Thymus (tissue), 11 donors: ENCODE measurements around the gene PKIB. TPM values are rescaled to one million over a fixed set of nuclear protein-coding genes. Genes with fewer than 3 reads are reported as not detected.
"Not testable (repeated sequence)": the region's sequence is repeated elsewhere in the genome, so short reads cannot be mapped to it uniquely, and the experiment has no call there.

Experiments used
- DNase-seq, 9 donors: peaks; one replicate each; pipeline ENCODE4 v3.0.0-alpha.2; 2013; ENCODE audit warnings: low spot score in 9 of 9, low read depth in 6 of 9, missing footprints in 1 of 9
- H3K27ac ChIP-seq, 2 donors: one replicate each; pipeline ENCODE4 v1.5.1; 2013; ENCODE audit warnings: control low read depth in 1 of 2, low read depth in 1 of 2, low read length in 1 of 2, mild to moderate bottlenecking in 1 of 2, moderate library complexity in 1 of 2
- H3K27me3 ChIP-seq, 2 donors: one replicate each; pipeline ENCODE4 v1.5.1; 2013; ENCODE audit warnings: low read length in 1 of 2; ENCODE audit not compliant: control insufficient read depth in 2 of 2, insufficient read depth in 1 of 2
- H3K36me3 ChIP-seq, 2 donors: one replicate each; pipeline ENCODE4 v1.5.1; 2013; ENCODE audit warnings: low read length in 1 of 2, mild to moderate bottlenecking in 1 of 2, moderate library complexity in 1 of 2; ENCODE audit not compliant: control insufficient read depth in 2 of 2, insufficient read depth in 2 of 2
- H3K4me1 ChIP-seq, 2 donors: one replicate each; pipeline ENCODE4 v1.5.1; 2013; ENCODE audit warnings: low read length in 2 of 2; ENCODE audit not compliant: control insufficient read depth in 2 of 2, insufficient read depth in 2 of 2
- H3K4me3 ChIP-seq, 2 donors: one replicate each; pipeline ENCODE4 v1.5.1; 2013; ENCODE audit warnings: low read length in 2 of 2, control low read depth in 1 of 2, mild to moderate bottlenecking in 1 of 2
- H3K9me3 ChIP-seq, 2 donors: one replicate each; pipeline ENCODE4 v1.5.1; 2013; ENCODE audit warnings: low read length in 1 of 2, mild to moderate bottlenecking in 1 of 2; ENCODE audit not compliant: control insufficient read depth in 2 of 2, insufficient read depth in 1 of 2
- WGBS: extraction: QIAGEN DNeasy Blood & Tissue Kit; methylation state at CpG from one replicate; pipeline ENCODE4 v1.1.7; 2013; 5-methylcytosine and 5-hydroxymethylcytosine counted together
- polyA plus RNA-seq: library from polyadenylated mRNA; stranded (reverse); fragments of 200-250 nt; gene quantifications from one replicate; pipeline ENCODE4 v1.2.3, GENCODE V29; 2013
- total RNA-seq: library from RNA; stranded (reverse); fragments of 120-200 nt; gene quantifications from one replicate; pipeline ENCODE4 v1.2.4, GENCODE V29; 2013
- donor health status: healthy.

The PKIB gene
- total and polyA plus RNA-seq, 2 donors, result 7.0 to 8.0 TPM

GRCh38 chr6:122733259-122733658 lies 123.1 kb downstream of the PKIB start:
- Histone ChIP-seq H3K36me3 (no peaks in the 10 kb centered on the region), H3K4me1 (no peaks in the 10 kb centered on the region), H3K4me3 (no peak overlapping the region), H3K27ac (no peak overlapping the region), H3K9me3 (no peaks in the 10 kb centered on the region), H3K27me3 (no peaks in the 10 kb centered on the region)
- no peak for DNase-seq
- WGBS, result 76% methylated on average over 4 of the region's 4 CpGs

- H3K27ac ChIP-seq, result peak overlapping the region in 1 of 2 donors; percentile 0
- no peaks in the 10 kb centered on the region for H3K4me1 ChIP-seq
- DNase-seq, result no peak
- H3K36me3 ChIP-seq, result no peaks in the 10 kb centered on the region
- no peak overlapping the region for H3K4me3 ChIP-seq
- H3K9me3 ChIP-seq, result no peaks in the 10 kb centered on the region
- whole genome bisulfite sequencing, result 82% methylated on average over 10 of the region's 10 CpGs
- no peaks in the 10 kb centered on the region for H3K27me3 ChIP-seq
Observed at GRCh38 chr6:122734529-122735395, 124.6 kb downstream of the PKIB start.

- 85% methylated on average over 4 of the region's 4 CpGs for WGBS
- Histone ChIP-seq H3K9me3 (no peaks in the 10 kb centered on the region), H3K4me3 (no peak overlapping the region), H3K27ac (peak overlapping the region in 1 of 2 donors; percentile 13), H3K36me3 (no peaks in the 10 kb centered on the region), H3K27me3 (no peaks in the 10 kb centered on the region), H3K4me1 (no peaks in the 10 kb centered on the region)
- DNase-seq, result no peak
Observed at GRCh38 chr6:122735582-122735981, 125.4 kb downstream of the PKIB start.

DNA sequence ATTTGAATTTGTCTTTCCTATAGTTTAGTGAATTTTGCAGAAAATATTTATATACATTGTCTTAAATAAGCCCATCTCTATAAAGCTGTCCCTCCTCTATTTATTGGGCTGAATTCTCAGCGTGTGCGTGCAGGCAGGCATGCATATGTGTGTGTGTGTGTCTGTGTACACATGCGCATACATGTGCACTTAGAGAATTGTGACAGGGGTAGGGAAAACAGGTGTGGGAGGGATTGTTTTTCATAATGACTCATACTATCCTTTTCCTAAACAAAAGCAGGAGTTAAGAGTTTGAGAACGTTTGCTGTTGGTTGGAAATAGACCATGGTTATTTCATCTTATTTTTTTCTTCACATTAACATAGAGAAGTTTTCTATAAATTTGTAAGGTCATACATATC lies 126.0 kb downstream of the PKIB start:
- H3K4me1 ChIP-seq, result no peaks in the 10 kb centered on the region
- H3K27ac ChIP-seq, result peak overlapping the region in 1 of 2 donors; percentile 13
- H3K9me3 ChIP-seq, result no peaks in the 10 kb centered on the region
- no peak overlapping the region for H3K4me3 ChIP-seq
- no peaks in the 10 kb centered on the region for H3K36me3 ChIP-seq
- 90% methylated on average over 4 of the region's 4 CpGs for WGBS
- DNase-seq, result no peak
- no peaks in the 10 kb centered on the region for H3K27me3 ChIP-seq

DNA sequence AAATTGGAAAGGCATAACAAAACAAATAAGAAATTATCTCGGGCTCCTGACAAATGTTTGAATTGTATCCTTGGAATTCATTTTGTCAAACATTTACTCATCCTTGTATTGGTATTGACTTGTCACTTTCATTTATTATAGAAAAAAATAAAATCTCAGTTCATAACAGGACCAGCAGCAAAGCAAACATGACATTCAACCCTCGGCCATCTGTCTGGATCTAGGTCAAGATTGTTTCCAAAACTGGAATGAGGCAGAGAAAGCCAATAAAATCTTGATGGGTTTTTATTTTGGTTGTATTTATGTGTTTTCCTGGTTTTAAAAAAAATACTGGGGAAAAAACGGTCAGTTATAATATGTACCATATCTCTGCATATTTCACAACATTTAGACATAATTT lies 126.4 kb downstream of the PKIB start:
- DNase-seq, result no peak
- Histone ChIP-seq H3K27ac (no peak overlapping the region), H3K4me1 (no peaks in the 10 kb centered on the region), H3K4me3 (no peak overlapping the region), H3K27me3 (no peaks in the 10 kb centered on the region), H3K9me3 (no peaks in the 10 kb centered on the region), H3K36me3 (no peaks in the 10 kb centered on the region)
- 92% methylated on average over 3 of the region's 3 CpGs for WGBS

GRCh38 chr6:122740091-122740490 lies 129.9 kb downstream of the PKIB start:
- Histone ChIP-seq H3K27ac (no peak overlapping the region), H3K27me3 (no peaks in the 10 kb centered on the region), H3K4me1 (no peaks in the 10 kb centered on the region), H3K9me3 (no peaks in the 10 kb centered on the region), H3K36me3 (no peaks in the 10 kb centered on the region), H3K4me3 (no peak overlapping the region)
- DNase-seq, result no peak
- WGBS, result 98% methylated on average over 2 of the region's 2 CpGs

DNA sequence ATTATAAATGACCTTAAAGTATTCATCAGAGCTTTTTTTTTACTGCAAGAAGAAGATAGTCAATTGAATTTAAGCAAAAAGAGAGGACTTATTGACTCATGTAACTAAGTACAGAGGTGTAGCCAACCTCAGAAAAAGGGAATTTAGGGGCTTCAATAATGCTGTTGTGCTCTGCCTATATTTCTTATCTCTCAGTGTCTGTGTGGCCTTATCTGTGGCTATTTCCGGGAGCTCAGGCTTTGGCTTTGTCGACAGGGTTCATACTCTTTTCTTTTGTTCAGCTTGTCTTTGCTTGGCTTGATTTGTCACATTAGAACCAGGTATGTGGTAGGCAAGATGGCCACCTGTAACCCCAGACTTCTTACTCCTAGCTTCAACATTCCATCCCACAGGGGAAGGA lies 130.7 kb downstream of the PKIB start:
- Histone ChIP-seq H3K36me3 (no peaks in the 10 kb centered on the region), H3K4me3 (no peak overlapping the region), H3K27me3 (no peaks in the 10 kb centered on the region), H3K9me3 (no peaks in the 10 kb centered on the region), H3K27ac (no peak overlapping the region), H3K4me1 (no peaks in the 10 kb centered on the region)
- no peak for DNase-seq
- 93% methylated on average over 2 of the region's 2 CpGs for WGBS

GRCh38 chr6:122744247-122744646 lies 134.0 kb downstream of the PKIB start:
- not testable (repeated sequence) for DNase-seq, H3K9me3 ChIP-seq, H3K4me3 ChIP-seq, H3K36me3 ChIP-seq, H3K27me3 ChIP-seq, H3K27ac ChIP-seq, H3K4me1 ChIP-seq
- WGBS, result 43% methylated on average over 8 of the region's 8 CpGs

DNA sequence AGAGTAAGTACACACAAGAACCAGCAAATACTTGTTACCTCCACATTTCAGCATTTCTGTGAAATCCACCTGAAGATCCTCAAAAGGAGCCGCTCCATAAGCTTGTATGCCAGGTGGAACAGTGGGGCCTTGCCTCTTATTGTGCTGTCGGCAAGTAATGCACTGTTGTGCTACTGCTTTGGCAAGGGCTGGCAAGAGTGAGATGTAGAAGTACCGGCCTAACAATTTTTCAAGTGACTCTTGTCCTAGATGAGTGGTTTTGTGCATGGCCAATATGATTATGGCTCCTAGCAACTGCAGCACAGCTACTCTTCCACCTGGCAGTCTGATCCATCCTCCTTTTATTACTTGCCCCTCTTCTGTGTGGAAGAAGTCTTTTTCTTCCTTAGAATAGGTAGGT lies 134.7 kb downstream of the PKIB start:
- H3K4me3 ChIP-seq, H3K36me3 ChIP-seq, H3K4me1 ChIP-seq, DNase-seq, H3K9me3 ChIP-seq, H3K27me3 ChIP-seq, H3K27ac ChIP-seq: not testable (repeated sequence)
- WGBS, result 96% methylated on average over 3 of the region's 3 CpGs
